Stimulated activated CD8-positive, alpha-beta memory T cell treated with anti-CD3 and anti-CD28 coated beads, Interleukin-4, amount 100 ng/mL, for 48 hours (primary cell): ENCODE results near the gene SPIRE2.

Experiments
- DNase-seq: peaks from one replicate; pipeline ENCODE4 v3.0.0-alpha.2; 2020

The SPIRE2 gene

GRCh38 chr16:89842471-89843408 is 14.5 kb downstream of the SPIRE2 start:
- DNase-seq = no peak

GRCh38 chr16:89843409-89844350 is 15.4 kb downstream of the SPIRE2 start:
- DNase-seq = no peak

GRCh38 chr16:89844739-89845339 is 16.6 kb downstream of the SPIRE2 start:
- DNase-seq = no peak

- peak; percentile 41 for DNase-seq
Measured at GRCh38 chr16:89845417-89845816, 17.1 kb downstream of the SPIRE2 start.

- DNase-seq = no peak
Measured at GRCh38 chr16:89847051-89847939, 19.0 kb downstream of the SPIRE2 start.

GRCh38 chr16:89847940-89848297 is 19.6 kb downstream of the SPIRE2 start:
- DNase-seq = no peak

GRCh38 chr16:89848974-89849373 is 20.7 kb downstream of the SPIRE2 start:
- no peak for DNase-seq

- DNase-seq = no peak
Measured at GRCh38 chr16:89853306-89853993, 25.2 kb downstream of the SPIRE2 start.

- DNase-seq = no peak
Measured at GRCh38 chr16:89855301-89855945, 27.1 kb downstream of the SPIRE2 start.

GRCh38 chr16:89855986-89856385 is 27.7 kb downstream of the SPIRE2 start:
- DNase-seq = no peak

- no peak for DNase-seq
Measured at GRCh38 chr16:89858973-89859614, 30.8 kb downstream of the SPIRE2 start.

GRCh38 chr16:89859615-89860007 is 31.3 kb downstream of the SPIRE2 start:
- DNase-seq = no peak

- peak; percentile 90 for DNase-seq
Measured at GRCh38 chr16:89860747-89861304, 32.6 kb downstream of the SPIRE2 start.

GRCh38 chr16:89861648-89862047 is 33.4 kb downstream of the SPIRE2 start:
- no peak for DNase-seq

- DNase-seq = no peak
Measured at GRCh38 chr16:89862732-89863131, 34.5 kb downstream of the SPIRE2 start.

GRCh38 chr16:89863741-89864526 is 35.7 kb downstream of the SPIRE2 start:
- DNase-seq = peak; percentile 59

- no peak for DNase-seq
Measured at GRCh38 chr16:89864527-89864820, 36.2 kb downstream of the SPIRE2 start.

GRCh38 chr16:89867918-89868317 is 39.6 kb downstream of the SPIRE2 start:
- no peak for DNase-seq

GRCh38 chr16:89869911-89870310 is 41.6 kb downstream of the SPIRE2 start:
- DNase-seq = no peak

GRCh38 chr16:89870440-89870839 is 42.2 kb downstream of the SPIRE2 start:
- no peak for DNase-seq
